HK-2 (cell line): ENCODE measurements around the gene VPS26A.
"Not testable (repeated sequence)": the region's sequence is repeated elsewhere in the genome, so short reads cannot be mapped to it uniquely, and the experiment has no call there.

Experiments
- DNase-seq: peaks from one replicate; pipeline ENCODE4 v3.0.0-alpha.2; 2018; ENCODE audit not compliant: unreplicated experiment

VPS26A gene

DNA sequence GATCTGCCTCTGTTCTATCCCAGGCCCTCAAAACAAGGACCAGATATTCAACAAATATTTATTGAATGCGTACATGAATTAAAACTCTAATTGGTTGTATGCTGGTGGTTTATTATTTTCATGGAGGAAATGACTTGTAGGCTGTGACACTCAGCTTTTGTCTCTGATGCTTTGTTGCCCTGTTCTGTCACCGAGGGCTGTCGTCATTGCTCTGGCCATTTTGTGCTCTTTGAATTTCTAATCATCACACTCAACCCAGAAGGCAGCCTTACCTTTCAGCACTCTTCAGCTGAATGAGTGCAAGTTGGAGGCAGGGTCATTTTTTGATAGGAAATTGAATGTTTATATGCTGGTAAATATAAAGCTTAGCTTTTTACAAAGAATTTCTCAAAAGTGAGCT lies 21.5 kb upstream of the VPS26A start:
- no peak for DNase-seq

DNA sequence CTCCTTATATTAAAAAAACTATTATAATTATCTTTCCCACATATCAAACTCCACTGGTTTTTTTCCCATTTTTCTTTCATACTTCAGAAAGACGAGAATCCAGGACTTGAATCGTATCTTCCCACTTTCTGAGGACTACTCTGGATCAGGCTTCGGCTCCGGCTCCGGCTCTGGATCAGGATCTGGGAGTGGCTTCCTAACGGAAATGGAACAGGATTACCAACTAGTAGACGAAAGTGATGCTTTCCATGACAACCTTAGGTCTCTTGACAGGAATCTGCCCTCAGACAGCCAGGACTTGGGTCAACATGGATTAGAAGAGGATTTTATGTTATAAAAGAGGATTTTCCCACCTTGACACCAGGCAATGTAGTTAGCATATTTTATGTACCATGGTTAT lies 20.2 kb upstream of the VPS26A start:
- DNase-seq, result no peak

DNA sequence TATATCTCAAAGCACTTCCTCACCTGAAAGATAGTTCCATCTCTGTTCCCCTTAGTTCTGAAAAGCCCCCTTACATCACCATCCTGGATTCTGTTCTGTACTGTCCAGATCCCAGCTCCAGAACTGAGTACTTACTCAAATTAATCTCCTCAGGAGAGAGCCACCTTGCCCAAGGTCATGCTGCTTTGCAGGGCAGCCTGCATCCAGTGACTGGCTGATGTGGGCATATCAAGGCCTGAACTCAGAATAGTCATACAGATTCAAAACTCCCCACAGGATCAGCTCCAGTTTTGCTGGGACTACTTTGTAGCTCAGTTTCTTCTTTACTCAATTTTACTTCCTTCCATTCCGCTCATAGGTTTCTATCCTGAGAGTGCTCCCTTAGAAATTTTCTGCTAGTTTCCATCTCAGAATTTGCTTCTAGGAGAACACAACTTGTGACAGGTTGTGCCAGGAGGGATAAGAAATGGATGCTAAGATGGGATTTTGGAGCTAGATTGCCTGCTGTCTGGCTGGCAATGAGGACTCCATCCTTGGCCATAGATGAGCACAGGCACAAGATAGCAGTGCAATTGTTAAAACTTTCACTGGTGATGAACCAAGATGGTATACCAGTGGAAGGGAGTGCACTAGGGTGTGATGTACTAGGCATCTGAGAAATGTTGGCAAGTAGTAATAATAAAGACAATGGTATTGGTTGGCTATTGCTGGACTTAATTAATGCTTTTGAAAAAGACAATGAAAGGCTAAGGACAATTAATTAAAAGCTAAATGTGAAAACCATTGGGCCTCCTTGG lies 18.8 kb upstream of the VPS26A start:
- DNase-seq, result no peak

DNA sequence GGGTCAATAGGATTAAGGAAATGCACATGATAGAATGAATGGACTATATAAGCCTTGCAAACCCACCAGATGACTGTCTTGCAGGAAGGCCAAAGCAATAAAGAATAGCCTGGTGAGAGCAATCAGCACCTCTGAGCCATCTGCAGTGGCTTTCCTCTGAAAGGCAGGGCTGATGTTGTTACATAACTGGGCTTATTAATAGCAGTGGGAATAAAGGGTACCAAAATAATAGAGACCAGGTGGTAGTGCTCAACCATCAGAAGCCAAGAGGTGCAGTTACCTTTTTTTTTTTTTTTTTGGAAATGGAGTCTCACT lies 16.8 kb upstream of the VPS26A start:
- DNase-seq, result no peak

DNA sequence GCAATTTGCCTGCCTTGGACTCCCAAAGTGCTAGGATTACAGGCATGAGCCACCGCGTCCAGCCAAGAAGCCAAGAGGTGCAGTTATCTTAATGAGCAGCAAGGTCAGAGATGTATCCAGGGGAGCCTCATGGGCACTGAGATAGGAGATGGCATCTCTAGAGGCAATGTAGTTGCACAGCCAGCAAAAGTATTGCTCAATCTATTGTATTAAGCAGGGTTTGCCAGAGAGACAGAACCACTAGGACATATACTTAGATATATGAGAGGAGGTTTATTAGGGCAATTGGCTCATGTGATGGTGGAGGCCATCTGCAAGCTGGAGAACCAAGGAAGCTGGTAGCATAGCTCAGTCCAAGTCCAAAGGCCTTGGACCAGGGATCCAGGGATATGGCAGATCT lies 16.3 kb upstream of the VPS26A start:
- DNase-seq, result no peak

DNA sequence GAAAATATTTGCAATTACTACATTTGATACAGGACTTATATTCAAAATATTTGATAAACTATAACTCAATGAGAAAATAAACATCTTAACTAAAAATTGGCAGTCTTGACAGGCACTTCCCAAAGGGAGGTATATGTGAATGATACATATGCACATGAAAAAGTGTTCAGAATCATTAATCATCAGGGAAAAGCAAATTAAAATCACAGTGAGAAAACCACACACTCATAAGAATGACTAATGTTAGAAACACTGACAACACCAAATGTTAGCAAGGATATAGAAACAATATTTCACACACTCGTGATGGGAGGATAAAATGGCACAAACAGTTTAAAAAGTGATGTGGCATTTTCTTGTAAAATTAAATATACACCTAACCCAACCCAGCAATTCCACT lies 4.1 kb upstream of the VPS26A start:
- no peak for DNase-seq

DNA sequence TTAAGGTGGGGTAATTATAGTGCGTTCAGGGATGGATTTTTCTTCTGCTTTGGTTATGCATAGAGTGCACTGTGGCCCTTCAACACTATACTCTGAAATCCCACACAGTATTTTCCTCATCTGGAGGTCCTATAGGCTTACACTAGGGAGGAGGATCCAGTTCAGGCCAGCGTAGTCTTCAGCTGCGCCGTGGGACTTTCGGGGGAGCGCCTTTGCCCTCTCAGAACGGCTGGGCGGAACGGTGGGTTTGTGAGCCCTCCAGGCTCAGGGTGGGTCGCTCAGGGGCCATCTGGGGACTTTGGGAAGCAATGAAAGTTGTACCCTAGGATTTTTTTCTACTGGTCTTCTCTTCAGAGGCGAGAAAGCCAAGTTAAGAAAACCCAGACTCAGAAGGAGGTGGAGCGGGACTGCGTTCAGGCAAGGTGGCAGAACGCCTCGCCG lies 652 bp upstream of the VPS26A start:
- DNase-seq, result no peak

DNA sequence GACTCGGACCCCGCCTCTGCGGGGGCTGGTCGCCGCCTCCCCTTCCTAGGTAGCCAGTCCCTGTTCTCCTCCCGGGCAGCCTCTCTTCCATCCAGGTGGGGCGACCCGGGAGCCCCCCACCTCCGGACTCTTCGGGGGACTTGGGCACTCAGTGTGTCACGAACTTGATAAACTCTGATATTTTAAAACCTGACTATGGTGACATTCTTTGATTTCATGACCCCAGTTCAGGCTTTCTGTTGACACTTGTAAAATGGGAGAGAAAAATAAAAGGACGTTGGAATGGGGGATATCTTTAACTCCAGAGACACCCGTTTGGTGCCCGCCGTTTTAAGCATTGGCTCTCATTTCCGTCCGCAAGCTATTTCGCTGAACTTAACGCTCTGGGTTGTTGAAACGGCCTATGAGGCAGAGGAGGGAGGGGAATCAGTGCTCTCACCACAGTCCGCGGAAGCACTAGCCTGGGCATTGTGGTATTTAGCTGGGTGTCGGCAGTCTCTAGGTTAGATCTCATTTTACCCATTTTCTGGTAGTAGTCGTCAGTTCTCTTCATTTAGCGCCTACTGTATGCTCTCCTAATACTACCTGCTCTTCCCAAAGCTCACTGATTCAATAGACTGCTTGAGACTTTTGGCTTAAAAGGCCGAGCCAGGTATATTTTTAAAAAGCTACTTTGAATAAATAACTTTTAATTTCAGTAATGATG lies 738 bp downstream of the VPS26A start:
- peak; percentile 77 for DNase-seq

DNA sequence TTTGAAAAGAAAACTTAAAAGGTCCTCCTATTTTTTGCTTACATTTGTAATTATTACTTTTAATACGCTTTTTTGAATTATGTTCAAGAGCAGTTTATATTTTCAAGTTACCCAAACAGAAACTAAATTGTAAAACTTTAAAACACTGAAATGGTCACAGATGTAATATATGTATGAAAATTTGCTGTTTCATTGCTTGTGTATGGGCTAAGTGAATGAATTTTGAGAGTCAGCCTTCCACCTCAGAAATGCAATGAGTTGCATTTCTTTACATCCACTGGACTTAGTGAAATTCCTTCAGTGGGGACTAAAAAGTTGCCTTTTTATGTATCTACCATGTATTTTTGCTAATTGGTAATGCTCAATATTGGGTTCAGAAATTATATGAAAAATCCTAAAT lies 1.6 kb downstream of the VPS26A start:
- no peak for DNase-seq

DNA sequence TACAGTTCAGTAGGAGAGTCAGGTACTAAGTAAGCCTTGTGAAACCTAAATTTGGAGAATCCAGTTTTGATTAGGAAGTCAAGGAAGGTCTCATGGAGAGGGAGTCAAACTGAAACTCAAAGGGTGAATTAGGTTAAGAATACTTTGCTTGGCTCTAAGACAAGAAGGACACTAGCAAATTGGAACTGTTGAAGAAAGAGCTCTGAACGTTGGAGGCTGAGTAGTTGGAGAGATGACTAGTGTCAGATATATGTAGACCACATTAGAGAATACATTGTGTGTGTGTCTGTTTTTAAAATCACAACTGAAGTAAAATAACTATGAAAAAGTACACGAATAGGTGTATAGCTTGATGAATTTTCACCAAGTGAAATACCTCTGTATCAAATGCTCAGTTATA lies 6.3 kb downstream of the VPS26A start:
- DNase-seq, result no peak

DNA sequence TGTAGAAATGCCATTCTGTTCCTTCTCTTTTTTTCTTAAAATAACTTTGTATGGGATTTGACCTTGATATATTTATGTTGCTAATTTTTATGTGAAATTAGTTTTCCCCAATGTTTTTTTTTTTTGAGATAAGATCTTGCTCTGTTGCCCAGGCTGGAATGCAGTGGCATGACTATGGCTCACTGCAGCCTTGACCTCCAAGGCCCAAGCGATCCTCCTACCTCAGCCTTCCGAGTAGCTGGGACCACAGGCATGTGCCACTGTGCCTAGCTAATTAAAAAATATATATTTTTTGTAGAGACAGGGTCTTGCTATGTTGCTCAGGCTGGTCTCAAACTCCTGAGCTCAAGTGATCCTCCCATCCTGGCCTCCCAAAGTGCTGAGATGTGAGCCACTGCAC lies 16.0 kb downstream of the VPS26A start:
- DNase-seq, result no peak

DNA sequence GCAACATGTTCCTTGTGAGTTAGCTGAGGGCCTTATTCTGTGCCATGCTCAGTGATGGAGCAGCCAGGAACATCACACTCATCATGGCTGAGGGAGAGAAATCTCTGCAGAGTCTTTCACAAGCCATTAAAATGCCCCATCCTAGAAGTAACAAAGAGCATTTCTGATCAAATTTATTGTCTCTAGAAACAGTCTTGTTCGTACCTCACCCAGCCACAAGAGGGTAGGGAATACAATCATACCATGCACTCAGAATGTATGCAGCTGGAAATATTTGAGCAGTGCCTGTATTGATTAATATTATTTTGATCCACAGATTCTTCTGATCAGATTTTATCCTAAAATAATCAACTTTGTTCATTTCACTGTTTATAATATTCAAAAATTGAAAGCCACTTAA lies 17.3 kb downstream of the VPS26A start:
- no peak for DNase-seq

DNA sequence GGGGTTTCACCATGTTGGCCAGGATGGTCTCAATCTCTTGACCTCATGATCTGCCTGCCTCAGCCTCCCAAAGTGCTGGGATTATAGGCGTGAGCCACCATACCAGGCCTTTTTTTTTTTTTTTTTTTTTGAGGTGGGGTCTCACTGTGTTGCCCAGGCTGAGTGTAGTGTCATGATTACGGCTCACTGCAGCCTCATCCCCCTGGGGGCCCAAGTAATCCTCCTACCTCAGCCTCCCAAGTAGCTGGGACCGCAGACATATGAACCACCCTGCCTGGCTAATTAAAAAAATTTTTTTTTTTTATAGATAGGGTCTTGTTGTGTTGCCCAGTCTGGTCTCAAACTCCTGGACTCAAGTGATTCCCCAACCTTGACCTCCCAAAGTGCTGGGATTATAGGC lies 18.1 kb downstream of the VPS26A start:
- not testable (repeated sequence) for DNase-seq

DNA sequence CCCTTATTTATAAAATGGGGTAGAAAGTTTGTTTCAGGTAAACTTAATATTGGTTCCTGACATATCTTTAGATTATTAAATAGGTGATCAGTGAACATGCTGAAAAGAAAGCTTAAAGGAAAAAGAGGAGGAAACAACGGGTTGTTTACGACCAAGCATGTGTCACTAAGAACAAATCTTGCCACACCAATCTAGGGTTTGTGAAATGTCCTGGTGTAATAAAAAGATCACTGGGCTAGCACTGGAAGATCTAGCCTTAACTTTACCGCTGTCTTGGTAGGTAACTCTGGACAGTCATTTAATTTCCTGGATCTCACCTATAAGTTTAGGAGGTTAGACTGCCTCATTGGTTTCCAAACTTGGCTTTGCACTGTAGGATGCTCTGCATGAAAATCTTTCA lies 19.0 kb downstream of the VPS26A start:
- no peak for DNase-seq

DNA sequence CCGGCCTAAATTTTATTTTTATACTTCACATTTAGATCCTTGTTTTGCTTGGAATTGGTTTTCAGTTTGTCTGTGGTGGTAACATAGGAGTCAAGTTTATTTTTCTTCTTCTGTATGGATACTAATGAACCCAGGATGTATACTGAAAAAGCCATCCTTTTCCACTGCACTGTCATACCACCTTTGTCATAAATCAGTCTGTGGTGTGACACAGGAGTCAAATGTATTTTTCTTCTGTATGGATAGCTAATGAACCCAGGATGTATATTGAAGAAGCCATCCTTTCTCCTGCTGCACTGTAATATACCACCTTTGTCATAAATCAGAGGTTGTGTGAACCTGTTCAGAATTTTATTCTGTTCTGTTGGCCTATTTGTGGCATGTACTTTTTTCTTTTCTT lies 21.4 kb downstream of the VPS26A start:
- DNase-seq, result no peak

DNA sequence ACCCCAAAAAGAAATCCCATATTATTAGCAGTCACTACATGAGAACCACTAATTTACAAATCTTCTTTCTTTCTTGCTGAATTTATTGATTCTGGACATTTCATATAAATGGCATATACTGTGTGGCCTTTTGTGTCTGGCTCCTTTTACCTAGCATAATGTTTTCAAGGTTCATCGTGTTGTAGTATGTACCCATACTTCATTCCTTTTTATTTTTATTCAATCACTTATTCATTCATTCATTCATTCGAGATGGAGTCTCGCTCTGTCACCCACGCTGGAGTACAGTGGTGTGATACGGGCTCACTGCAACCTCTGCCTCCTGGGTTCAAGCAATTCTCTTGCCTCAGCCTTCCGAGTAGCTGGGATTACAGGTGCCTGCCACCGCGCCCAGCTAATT lies 21.9 kb downstream of the VPS26A start:
- DNase-seq, result no peak

DNA sequence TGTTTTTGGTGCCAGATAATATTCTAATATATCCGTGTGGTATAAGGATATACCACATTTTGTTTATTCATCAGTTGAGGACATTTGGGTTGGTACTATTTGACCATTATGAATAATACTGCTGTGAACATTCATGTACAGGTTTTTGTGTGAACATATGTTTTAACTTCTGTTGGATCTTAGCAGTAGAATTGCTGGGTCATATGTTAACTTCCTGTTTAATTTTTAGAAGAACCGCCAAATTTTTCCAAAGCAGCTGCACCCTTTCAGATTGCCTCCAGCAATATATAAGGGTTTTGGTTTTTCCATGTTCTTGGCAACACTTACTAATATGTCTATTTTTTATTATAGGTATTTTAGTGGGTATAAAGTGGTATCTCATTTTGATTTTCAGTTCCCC lies 22.8 kb downstream of the VPS26A start:
- DNase-seq, result no peak

DNA sequence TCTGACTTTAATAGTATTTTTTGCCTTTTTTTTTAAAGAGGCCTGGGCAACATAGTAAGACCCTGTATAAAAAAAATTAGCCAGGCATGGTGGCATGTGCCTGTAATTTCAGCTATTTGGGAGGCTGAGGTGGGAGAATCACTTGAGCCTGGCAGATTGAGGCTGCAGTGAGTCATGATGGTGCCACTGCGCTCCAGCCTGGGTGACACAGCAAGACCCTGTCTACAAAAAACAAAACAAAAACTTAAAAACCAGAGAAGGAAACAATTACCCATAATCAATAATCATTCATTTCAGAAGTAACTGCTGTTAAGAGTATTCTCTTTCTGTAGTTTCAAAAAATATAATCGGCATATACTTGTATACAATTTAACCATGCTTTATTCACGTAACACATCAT lies 28.0 kb downstream of the VPS26A start:
- no peak for DNase-seq

DNA sequence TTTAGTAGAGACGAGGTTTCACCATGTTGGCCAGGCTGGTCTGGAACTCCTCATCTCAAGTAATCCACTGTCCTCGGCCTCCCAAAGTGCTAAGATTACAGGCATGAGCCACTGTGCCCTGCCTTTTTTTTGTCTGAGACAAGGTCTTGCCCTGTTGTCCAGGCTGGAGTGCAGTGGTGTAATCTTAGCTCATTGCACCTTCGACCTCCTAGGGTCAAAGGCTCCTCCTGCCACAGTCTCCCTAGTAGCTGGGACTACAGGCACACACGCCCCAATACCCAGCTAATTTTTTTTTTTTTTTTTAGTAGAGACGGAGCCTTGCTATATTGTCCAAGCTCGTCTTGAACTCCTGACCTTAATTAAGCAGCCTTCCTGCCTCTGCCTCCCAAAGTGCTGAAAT lies 29.2 kb downstream of the VPS26A start:
- DNase-seq, result no peak

DNA sequence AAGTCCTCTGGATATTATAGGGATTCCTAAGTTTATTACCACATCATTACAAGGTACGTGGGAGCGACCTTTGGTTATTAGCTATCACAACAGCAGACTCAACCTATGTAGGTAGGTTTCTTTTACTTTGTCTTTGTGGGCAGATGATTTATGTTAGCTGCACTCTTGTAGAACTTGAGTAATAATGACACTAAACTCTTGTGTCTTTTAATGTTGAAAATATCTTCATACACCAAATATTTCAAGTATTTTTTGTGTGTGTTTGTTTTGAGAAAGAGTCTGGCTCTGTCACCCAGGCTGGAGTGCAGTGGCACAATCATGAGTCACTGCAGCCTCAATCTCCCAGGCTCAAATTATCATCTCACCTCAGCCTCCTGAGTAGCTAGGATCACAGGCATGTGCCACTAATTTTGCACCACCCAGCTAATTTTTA lies 36.8 kb downstream of the VPS26A start:
- no peak for DNase-seq

DNA sequence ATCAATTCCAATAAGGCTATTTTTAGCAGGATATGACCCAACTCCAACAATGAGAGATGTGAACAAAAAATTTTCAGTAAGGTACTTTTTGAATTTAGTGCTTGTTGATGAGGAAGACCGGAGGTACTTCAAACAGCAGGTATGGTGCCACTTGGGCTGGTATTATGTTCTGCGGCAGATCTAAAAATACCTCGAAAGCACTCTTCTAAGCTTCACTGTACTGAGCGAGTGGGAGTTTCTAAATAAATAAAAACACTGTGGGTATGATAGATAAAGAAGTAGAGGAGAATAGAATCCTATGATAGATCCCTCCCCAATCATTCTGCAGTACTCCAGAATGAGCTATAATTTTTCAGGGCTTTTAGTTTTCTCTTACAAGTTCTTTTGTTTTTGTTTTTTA lies 44.5 kb downstream of the VPS26A start:
- DNase-seq, result no peak

DNA sequence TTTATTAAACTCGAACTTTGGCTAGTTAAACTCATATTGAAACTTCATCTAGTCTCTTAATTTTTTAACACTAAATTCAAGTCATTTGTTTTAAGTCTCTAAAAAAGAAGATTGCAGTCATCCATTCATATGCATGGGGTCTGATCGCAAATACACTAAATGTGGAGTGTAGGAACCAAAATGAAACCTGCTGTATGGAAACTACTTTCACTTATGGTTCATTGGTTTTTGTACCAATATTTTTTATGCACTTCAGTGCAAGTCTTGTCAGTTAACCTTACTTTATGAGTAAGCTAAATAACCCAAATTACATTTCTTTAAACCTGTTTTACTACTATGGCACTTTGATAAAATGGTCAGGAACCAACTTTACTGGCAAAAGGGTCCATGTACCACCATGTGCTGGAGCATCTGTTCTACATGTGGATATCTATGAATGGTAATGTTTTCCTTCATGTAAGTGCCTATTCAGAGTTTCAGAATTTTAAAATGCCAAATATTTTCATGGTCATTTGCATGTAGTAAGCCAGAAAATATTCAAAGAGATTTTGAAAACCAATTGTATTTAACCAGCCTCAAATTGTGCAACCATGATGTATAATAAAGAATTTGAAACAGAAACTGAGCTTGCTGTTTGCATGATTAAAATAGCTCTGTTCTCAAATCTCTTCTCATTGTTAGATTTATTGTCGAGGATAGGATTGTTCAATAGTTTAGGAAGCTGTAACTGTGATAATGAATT lies 48.4 kb downstream of the VPS26A start:
- no peak for DNase-seq

DNA sequence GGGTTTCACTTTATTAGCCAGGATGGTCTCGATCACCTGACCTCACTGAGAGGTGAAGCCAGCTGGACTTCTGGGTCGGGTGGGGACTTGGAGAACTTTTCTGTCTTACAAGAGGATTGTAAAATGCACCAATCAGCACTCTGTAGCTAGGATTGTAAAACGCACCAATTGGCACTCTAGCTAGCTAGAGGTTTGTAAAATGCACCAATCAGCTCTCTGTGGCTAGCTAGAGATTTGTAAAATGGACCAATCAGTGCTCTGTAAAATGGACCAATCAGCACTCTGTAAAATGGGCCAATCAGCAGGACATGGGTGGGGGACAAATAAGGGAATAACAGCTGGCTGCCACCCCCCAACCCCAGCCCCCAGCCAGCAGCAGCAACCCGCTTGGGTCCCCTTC lies 51.3 kb downstream of the VPS26A start:
- DNase-seq, result not testable (repeated sequence)
